Posterior vena cava (tissue), 2 donors: ENCODE results near the gene WNT9A. TPM values are rescaled to one million over a fixed set of nuclear protein-coding genes. Genes with fewer than 3 reads are reported as not detected.
A peak's percentile ranks its signal among the peaks of the same experiment; 100 is the strongest.

Experiments used
- DNase-seq: peaks from one replicate; pipeline ENCODE4 v3.0.0-alpha.2; 2020; ENCODE audit warnings: low spot score
- intact Hi-C, 2 donors: fragments of 100-400 bp; cut with DNase I; formaldehyde crosslinking; loops; one replicate each; pipeline versions ENCODE4 v1.14.1 to v1.14.2; 2022 to 2023
- total RNA-seq, 2 donors: library from RNA; stranded (reverse); fragmentation: NEBNext Ultra II Directional; extraction: Animal tissue kit (Norgen Biotek cat#: 25700); gene quantifications; one replicate each; pipeline ENCODE4 v1.2.1, GENCODE V29; 2021
- donor health status: DM: yes; HTN: yes; CAD: no.
- donor health status: DM: yes; HTN: yes; CAD: no.

WNT9A gene
- total RNA-seq, 2 donors from 2014 or later = 2.7 to 3.3 TPM

GRCh38 chr1:227958617-227959324 lies 11.0 kb upstream of the WNT9A start:
- peak; percentile 51 for DNase-seq
- intact Hi-C loops = no loop called here

DNA sequence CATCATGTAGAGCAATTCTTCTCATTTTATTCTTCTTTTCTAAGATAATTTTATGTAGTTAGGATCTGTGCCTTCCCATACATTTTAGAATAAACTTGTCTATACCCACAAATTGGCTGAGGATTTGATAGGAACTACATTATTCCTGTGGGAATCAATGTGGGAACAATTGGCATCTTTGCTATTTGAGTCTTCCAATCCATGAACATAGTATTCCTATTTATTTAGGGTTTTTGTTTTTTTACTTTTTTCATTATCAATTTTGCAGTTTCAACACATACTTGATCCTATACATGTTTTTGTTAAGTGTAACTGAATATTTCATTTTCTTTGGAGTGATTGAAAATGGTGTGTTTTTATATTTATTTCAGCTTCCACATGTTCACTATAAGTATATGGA lies 8.1 kb upstream of the WNT9A start:
- intact Hi-C loops = no loop called here
- no peak for DNase-seq

DNA sequence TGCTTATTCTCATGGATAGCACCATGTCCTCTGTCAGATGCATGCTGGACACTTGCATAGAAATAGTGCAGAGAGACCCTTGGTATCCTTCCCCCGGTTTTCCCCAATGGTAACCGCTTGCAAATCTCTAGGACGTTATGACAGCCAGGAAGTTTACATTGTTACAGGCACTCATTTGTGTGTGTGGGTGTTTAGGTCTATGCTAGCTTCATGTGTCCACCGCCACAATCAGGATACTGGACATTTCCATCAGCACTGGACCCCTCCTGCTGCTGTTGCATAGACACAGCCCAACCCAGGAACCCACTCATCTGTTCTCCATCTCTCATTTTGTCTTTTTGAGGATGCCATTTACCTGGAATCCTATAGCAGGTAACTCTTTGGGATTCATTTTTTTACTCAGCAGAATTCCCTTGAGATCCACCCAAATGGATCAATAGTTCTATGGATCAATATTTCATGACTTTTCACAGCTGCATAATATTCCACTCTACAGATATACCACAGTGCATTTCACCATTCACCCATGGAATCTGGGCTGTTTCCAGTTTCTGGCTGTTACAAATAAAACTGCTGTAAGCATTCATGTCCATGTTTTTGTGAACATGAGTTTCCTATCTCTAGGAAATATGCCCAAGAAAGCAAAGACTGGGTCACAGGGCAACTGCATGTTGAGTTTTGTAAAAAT lies 6.6 kb upstream of the WNT9A start:
- no peak for DNase-seq
- intact Hi-C loops = no loop called here

GRCh38 chr1:227953022-227953412 lies 5.3 kb upstream of the WNT9A start:
- no peak for DNase-seq
- intact Hi-C loops = no loop called here

- peak; percentile 78 for DNase-seq
- intact Hi-C loops = no loop called here
Measured at GRCh38 chr1:227952374-227953021, 4.8 kb upstream of the WNT9A start.

GRCh38 chr1:227951624-227952373 lies 4.1 kb upstream of the WNT9A start:
- intact Hi-C loops = no loop called here
- peak; percentile 53 for DNase-seq

GRCh38 chr1:227950735-227951346 lies 3.1 kb upstream of the WNT9A start:
- intact Hi-C loops = no loop called here

DNA sequence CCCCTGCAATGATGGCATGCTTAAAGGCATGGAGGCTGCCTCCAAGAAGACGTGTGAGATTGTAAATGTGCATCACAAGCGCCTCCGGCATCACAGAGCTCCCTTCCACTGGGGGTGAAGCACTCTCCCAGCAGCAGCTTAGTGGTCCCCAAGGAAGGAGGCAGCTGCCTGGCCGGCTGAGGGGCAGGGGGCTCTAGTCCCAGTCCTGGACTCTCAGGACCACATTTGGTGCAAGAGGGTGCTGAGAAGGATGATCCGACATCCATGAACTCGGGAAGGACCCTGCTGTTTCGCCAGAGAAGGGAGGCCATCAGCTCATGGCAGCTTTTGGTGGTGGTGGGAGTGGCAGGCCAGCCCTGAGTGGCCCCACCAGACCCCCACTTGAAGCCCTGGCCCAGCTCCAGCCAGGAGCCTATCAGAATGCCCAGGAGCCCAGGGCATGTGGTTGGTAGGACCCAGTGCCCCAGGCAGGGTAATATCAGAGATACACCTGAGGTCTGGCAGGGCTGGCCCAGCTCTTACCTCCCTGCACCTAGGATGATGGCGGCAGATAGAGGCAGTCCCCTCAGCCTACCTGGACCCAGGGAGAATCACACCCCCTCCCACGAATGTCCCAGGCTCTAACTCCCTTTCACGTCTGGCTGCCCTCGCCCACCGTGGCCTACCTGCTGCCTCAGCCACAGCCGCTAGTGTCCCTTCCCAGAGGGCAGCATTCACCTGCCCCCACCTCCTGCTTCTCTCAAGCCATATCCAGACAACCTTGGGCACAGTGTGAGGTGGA lies 2.4 kb upstream of the WNT9A start:
- peak; percentile 71 for DNase-seq
- intact Hi-C loops = loop anchor here (5.0 to 10.0 kb wide), 3 partner anchors 188 to 475 kb away; no protein-coding TSS in a partner anchor

More at GRCh38 chr1:227950735-227951346, 3.1 kb upstream of the WNT9A start:
- peak; percentile 40 for DNase-seq

- intact Hi-C loops = loop anchor here (5.0 to 10.0 kb wide), 3 partner anchors 187 to 475 kb away; no protein-coding TSS in a partner anchor
Measured at GRCh38 chr1:227949341-227949921, 1.7 kb upstream of the WNT9A start.

DNA sequence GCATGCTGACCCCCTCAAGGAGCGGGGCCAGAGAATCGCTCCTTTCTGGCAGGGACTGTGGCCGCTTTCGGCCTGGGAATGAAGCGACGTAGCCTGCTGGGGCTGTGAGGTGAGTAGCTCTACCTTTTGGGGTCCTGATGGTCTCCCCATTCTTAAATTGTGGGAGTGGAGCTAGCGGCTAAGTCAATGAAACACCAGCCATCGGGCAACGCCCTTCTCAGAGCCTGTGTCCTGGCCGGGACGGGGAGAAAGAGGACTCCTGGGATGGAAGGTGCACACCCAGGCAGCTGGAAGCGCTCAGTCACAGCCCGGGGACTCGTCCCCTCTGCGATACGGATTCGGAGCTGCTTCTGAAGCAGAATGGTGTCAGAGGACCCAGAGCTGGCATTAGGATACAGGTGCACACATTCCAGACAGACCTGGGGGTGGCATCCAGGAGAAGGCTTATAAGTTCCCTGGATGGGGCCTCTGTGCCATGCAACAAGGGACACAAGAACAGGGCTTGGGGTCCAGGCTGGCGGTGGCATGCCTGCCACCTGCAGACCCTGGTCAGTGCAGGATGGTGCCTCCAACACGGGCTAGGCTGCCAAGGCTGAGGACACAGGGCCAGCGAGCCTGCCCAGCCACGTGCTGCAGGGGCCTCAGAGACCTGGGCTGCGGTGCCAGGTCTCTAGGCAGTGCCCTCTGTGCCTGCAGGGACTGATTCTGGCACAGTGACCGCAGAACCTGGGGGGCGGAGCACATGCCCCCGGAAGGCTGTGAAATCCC lies 945 bp upstream of the WNT9A start:
- intact Hi-C loops = loop anchor here (5.0 to 10.0 kb wide), 3 partner anchors 186 to 474 kb away; no protein-coding TSS in a partner anchor
- peak; percentile 82 for DNase-seq

More at GRCh38 chr1:227949341-227949921, 1.7 kb upstream of the WNT9A start:
- peak; percentile 58 for DNase-seq

GRCh38 chr1:227947386-227947675 lies 401 bp downstream of the WNT9A start:
- intact Hi-C loops = loop anchor here (2.0 to 10.0 kb wide), 4 partner anchors 183 to 473 kb away; no protein-coding TSS in a partner anchor
- peak; percentile 76 for DNase-seq

DNA sequence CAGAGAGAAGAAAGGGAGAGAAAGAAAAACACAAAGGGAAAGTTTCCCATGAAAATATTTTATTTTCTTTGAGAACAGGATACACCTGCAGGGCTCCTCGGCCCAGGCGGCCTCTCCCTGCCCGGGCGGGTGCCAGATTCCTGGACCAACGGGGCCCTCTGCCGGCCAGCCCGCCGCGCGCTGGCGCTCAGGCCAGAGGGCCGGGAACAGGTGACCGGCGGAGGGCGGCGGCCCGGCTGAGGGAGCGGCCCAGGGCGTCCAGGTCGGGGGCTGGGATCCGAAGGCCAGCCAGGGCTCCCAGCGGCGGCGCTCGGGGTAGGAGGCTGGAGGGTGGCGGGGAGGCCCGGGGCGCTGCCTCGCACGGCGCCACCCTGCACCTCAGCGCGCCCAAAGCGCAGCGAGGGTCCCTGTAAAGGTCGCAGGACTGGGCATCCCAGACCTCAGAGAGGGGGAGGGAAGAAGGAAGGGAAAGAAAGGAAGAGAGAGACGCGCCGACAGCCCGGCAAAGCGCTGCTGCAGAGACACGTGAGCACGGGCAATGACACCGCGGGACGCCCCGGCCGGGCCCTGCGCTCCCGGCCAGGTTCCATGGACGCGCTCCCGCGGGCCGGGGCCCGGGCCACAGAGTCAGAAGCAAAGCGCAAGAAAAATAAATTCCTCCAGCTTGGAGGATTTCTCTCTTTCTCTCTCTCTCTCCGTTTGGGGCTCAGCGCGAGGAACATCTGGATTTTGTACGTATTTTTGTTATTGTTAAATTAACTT lies 927 bp downstream of the WNT9A start:
- DNase-seq = peak; percentile 90
- intact Hi-C loops = loop anchor here (2.0 to 10.0 kb wide), 4 partner anchors 182 to 472 kb away; no protein-coding TSS in a partner anchor

GRCh38 chr1:227945891-227946623 lies 1.7 kb downstream of the WNT9A start:
- peak; percentile 92 for DNase-seq
- intact Hi-C loops = loop anchor here (2.0 to 10.0 kb wide), 4 partner anchors 181 to 471 kb away; no protein-coding TSS in a partner anchor

DNA sequence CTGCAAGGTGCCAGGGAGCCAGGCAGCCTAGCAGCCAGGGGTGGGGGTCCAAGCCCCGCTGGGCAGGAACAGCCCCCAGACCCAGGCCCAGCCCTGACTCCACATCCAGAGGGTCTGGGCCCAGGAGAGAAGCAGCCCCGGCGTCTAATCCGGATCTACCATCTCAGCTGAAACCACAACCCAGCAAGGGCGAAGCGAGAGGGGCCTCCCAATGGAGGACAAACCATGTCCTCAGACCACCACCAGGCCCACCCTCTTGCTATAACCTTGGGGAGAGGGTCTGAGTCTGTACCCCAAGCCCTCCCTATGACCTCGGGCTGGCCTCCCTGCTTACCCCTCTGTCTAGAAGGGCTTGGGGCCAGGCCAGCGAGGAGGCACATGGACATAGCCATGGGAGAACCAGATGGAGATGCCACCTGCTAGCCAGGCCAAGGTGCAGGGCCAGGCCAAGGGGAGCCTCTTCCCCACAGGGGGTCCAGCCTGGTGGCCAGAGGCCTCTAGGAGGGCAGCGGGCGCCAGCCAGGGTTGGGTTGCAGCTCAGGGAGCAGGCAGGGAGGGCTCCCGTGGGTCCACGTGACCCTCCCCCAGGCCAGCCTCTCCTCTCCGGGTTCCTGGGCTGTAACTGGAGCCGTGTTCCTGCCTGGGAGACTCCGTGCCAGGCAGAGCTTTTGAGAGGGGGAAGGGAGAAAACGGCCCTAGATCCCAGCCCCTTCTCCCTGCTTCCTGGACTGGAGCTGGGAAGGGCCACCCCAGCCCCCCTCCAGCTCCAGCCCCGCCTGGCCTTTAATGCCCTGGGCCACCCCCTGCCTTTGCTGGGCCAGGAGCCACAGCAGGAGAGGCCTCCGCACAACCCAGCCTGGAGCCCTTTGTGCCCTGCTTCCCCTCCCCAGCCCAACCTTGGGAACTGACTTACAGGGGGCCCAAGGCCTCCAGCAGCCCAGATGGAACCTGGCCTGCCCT lies 2.5 kb downstream of the WNT9A start:
- peak; percentile 78 for DNase-seq
- intact Hi-C loops = loop anchor here (5.0 to 10.0 kb wide), 3 partner anchors 183 to 470 kb away; no protein-coding TSS in a partner anchor
